Measurements from ENCODE around the gene FOXQ1.
"Not testable (repeated sequence)": the region's sequence is repeated elsewhere in the genome, so short reads cannot be mapped to it uniquely, and the experiment has no call there.

The FOXQ1 gene

DNA sequence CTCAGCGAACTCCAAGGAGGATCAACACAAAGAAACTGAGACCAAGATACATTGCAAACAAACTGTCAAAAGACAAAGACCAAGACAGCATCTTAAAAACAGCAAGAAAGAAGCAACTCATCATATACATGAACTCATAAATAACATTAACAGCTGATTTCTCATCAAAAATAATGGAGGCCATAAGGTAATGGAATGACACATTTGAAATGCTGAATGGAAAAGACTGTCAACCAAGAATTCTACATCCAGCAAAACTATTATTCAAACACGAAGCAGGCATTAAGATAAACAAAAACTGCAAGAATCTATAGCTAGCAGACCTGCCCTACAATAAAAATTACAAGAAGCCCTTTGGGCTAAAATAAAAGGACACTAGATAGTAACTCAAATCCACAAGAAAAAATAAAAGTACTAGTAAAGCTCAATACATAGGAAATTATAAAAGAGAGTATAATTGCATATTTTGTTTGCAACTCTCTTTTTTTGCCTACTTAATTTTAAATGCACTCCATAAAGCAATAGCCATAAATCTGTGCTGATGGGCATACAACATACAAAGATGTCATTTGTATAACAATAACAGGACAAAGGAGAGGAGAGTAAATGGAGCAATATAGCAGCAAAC lies 39.6 kb downstream of the FOXQ1 start:
- H3K27me3 Mint-ChIP-seq: peaks cover 75% of the 10 kb centered on the region
- ATAC-seq (no peak), DNase-seq (no peak)
- no peaks in the 10 kb centered on the region for H3K4me1 Mint-ChIP-seq
- no peak overlapping the region for H3K4me3 Mint-ChIP-seq
- H3K9me3 Mint-ChIP-seq: peaks cover 25 to 38% of the 10 kb centered on the region in 2 donors
- no peak overlapping the region for H3K27ac Mint-ChIP-seq

DNA sequence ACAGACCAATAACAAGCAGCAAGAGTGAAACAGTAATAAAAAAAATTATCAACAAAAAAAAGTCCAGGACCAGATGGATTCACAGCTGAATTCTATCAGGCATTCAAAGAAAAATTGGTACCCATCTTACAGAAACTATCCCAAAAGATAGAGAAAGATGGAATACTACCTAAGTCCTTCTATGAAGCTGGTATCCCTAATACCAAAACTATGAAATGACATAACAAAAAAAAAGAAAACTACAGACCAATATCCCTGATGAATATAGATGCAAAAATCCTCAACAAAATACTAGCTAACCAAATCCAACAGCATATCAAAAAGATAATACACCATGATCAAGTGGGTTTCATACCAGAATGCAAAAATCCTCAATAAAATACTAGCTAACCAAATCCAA lies 43.2 kb downstream of the FOXQ1 start:
- Mint-ChIP-seq H3K27me3 (peaks cover 58% of the 10 kb centered on the region), H3K9me3 (peaks cover 25 to 31% of the 10 kb centered on the region in 2 donors)
- not testable (repeated sequence) for H3K27ac Mint-ChIP-seq, H3K4me1 Mint-ChIP-seq, DNase-seq, H3K4me3 Mint-ChIP-seq, ATAC-seq

DNA sequence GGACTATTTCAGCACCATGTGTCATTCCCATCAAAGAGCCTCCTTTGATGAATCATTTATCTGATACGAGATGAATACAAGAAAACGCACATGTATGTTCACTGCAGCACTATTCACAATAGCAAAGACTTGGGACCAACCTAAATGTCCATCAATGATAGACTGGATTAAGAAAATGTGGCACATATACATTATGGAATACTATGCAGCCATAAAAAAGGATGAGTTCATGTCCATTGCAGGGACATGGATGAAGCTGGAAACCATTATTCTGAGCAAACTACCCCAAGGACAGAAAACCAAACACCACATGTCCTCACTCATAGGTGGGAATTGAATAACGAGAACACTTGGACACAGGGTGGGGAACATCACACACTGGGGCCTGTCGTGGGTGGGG lies 49.8 kb downstream of the FOXQ1 start:
- not testable (repeated sequence) for H3K9me3 Mint-ChIP-seq, H3K4me3 Mint-ChIP-seq, H3K27ac Mint-ChIP-seq, H3K4me1 Mint-ChIP-seq, ATAC-seq, DNase-seq
- peaks cover 37% of the 10 kb centered on the region for H3K27me3 Mint-ChIP-seq

DNA sequence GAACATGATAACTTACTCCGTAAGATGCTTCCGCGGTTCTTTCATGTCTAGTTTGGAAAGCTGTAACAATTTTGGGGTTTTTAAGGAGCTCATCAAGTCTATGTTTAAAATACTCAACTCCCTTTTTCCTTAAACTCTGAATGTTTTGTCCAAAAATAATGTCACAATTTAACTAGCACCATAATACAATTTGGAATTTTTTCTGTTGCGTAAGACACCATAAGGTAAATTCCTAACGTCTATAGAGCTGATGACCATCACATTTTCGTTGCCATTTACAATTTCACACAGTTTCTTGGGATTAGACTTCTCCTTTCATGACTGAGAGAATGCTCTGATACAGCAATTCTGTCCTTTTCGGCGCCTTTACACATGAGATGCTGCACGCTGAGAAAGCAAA lies 50.7 kb downstream of the FOXQ1 start:
- DNase-seq (no peak), ATAC-seq (no peak)
- no peak overlapping the region for H3K4me3 Mint-ChIP-seq
- no peak overlapping the region for H3K27ac Mint-ChIP-seq
- no peaks in the 10 kb centered on the region for H3K4me1 Mint-ChIP-seq
- peaks cover 45% of the 10 kb centered on the region for H3K27me3 Mint-ChIP-seq
- H3K9me3 Mint-ChIP-seq: no peaks in the 10 kb centered on the region

DNA sequence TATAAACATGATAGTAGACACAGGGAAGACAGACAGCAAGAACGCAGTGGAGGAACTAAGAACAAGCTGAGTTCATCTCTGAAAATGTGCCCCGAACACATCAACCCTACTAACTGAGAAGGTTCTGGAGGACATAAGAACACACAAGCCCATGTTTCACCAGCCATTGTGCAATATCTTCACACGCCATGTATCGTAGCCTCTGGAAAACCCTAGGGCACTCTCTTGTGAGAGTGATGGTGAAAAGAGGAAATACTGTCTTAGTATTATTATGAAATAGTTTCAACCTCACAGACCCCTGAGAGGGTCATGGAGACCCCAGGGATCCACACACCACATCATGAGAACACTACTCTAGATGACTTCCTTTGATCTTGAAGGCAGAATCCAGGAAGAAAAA lies 51.4 kb downstream of the FOXQ1 start:
- no peak for DNase-seq
- no peaks in the 10 kb centered on the region for H3K9me3 Mint-ChIP-seq
- no peak overlapping the region for H3K4me3 Mint-ChIP-seq
- ATAC-seq: no peak
- H3K4me1 Mint-ChIP-seq: no peaks in the 10 kb centered on the region
- peaks cover 51% of the 10 kb centered on the region for H3K27me3 Mint-ChIP-seq
- H3K27ac Mint-ChIP-seq: no peak overlapping the region

DNA sequence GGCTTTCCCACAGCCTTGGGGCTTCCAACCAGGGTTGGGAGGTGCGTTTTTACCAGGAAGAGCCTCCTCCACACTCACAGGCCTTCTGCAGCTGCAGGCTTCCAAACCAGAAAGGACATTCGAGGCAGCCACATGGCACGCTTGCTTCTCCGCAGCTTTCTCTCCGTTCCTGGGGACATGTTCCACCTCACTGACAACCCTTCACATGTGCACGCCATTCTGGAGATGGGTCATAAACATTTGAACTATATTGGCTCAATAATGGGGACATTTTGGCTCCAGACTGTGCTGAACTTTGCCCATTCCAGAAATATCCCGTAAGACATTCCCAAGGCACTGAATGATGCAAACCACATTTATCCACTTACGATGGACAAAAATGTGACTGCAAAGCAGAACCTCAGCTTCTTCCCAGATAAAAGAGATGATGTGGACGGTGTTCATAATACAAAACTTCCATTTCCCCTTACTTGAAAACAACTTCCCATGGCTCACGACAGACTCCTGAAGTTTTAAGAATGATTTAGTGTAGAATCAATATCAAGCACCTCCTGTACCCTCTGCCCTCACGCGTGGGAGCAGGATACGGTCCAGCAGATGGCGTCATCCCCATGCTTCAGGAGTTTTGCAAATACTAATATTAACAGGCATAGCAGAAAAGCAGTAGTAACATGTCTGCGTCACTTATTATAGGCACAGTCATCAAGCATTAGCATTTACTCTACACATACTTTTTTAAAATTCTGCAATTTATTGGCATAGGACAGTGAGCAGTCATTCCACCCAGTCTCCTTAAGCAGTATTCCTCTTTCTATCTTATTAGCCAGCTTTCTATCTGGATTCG lies 52.1 kb downstream of the FOXQ1 start:
- H3K4me1 Mint-ChIP-seq: no peaks in the 10 kb centered on the region
- H3K9me3 Mint-ChIP-seq: no peaks in the 10 kb centered on the region
- no peak overlapping the region for H3K27ac Mint-ChIP-seq
- DNase-seq (no peak), ATAC-seq (no peak)
- peaks cover 55% of the 10 kb centered on the region for H3K27me3 Mint-ChIP-seq
- H3K4me3 Mint-ChIP-seq: no peak overlapping the region
